Suppressor macrophage treated with lipopolysaccharide for 4 hours (primary cell): Measurements from ENCODE around the gene PGAP6.
"Not testable (repeated sequence)": the region's sequence is repeated elsewhere in the genome, so short reads cannot be mapped to it uniquely, and the experiment has no call there.

Source experiments
- DNase-seq: peaks from one replicate; pipeline ENCODE4 v3.0.0-alpha.2; 2020

PGAP6 gene

DNA sequence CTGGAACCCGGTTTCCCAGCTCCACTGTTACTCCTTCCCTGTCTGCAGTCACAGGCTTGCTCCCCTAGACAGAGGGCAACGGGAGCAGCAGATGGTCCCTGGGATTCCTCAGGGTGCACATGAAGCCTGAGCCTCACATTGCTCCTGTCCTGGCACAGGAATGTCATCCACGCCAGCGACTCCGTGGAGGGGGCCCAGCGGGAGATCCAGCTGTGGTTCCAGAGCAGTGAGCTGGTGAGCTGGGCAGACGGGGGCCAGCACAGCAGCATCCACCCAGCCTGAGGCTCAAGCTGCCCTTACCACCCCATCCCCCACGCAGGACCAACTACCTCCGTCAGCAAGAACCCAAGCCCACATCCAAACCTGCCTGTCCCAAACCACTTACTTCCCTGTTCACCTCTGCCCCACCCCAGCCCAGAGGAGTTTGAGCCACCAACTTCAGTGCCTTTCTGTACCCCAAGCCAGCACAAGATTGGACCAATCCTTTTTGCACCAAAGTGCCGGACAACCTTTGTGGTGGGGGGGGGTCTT, 18.3 kb upstream of the PGAP6 start:
- no peak for DNase-seq

DNA sequence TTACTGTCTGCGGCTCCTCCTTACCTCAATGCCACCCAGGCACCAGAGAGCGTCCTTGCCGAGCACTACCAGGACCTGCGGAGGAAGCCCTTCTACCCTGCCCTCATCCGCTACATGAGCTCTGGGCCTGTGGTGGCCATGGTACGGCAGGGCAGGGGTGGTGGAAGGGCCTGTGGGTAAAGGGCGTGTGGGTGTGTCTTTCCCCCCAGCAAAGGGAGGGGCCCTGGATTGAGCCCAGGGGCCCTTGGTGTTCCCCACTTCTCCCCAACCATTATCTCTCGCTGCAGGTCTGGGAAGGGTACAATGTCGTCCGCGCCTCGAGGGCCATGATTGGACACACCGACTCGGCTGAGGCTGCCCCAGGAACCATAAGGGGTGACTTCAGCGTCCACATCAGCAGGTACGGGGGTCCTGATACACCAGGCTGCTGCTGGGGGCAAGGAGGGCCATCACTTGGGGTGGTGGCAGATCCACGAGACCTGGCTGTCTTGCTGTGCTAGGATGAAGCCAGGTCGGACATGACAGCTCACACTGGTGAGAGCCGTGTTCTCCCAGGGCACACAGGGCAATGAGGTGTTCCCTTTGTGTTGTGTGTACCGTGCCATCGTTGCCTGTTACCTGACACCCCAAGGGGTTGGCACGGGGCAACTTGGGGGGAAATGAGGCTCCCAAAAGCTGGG, 17.7 kb upstream of the PGAP6 start:
- DNase-seq = no peak

DNA sequence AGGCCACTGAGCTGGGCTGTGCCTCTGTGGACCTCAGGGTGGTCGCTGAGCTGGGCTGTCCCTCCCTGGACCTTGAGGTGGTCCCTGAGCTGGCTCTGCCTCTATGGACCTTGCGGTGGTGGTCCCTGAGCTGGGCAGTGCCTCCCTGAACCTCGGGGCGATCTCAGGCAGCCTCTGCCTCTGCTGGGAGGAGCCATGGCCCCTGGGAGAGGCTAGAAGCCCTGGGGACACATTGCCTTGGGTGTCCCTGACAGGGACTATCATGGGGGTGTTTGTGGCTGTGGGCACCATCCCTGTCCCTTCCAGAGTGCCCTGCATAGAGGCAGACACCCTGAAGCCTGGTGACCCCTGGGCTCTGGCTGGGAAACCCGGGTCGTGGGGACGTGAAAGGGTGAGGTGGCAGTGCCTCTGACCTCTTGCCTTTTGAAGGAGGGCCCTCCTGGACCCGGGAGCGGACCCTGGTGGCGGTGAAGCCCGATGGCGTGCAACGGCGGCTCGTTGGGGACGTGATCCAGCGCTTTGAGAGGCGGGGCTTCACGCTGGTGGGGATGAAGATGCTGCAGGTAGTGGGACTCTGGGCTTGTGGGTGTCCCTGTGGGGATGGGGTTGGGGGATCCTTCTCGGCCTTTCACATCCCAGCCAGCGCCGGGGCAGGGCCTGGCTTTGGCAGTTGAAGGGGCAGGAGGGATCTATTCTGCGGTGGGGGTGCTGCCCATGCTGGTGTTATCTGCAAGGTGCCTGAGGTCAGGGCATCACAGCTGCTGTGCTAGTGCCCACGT, 17.0 kb upstream of the PGAP6 start:
- no peak for DNase-seq

DNA sequence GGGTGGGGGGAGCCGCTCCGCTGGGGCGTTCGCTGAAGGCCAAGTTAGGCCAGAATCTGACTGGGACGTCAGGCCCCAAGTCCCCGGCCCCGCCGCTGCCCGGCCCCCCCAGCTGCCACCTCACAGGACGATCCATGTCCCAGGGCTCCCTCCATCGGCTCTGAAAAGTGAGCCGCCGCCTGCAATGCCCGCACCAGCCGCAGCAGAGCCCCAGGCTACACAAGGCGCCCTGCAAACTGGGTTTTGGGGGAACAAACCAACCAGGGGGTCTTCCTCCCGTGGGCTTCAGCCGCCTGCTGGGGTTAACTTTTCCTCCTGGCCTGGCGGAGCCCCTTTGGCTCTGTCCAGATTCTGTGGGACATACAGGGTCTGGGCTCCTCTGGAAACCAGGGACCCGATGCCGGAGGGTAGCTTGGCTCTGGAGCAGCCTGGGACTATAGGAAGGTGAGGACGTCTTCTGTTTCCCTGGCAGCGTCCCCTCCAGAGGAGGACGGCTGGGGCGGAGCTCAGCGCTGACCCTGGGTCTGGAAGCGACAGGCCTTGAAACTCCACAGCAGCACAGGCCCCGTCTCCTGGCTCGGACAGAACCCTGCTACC, 16.1 kb upstream of the PGAP6 start:
- DNase-seq = peak; percentile 41

DNA sequence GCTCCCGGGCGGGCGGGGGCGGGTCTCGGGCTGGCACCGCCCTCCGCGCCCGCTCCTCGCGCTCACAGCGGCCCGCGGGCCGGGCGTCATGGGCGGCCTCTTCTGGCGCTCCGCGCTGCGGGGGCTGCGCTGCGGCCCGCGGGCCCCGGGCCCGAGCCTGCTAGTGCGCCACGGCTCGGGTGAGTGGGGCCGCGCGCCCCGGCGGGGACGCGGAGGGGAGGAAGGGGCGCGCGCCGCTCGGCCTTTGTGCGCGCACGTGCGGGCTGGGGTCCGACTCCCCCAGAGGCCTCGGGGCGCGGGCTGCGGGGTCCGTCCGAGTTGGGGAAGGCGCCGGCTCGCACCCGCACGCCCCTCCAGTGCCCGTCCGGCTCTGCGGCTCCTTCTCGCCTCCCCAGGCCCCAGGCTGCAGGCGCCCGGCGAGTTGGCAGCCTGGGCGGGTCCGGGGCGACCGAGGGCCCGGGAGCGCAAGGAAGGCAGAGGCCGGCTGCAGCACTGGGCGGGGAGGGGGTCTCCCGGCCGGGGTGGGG, 15.4 kb upstream of the PGAP6 start, which contains the start of gene NME4:
NME4 (plus strand) TSS at position 65 of the 527 bp plus-strand sequence; CDS start at position 89, 24 bp downstream.
- peak; percentile 36 for DNase-seq

DNA sequence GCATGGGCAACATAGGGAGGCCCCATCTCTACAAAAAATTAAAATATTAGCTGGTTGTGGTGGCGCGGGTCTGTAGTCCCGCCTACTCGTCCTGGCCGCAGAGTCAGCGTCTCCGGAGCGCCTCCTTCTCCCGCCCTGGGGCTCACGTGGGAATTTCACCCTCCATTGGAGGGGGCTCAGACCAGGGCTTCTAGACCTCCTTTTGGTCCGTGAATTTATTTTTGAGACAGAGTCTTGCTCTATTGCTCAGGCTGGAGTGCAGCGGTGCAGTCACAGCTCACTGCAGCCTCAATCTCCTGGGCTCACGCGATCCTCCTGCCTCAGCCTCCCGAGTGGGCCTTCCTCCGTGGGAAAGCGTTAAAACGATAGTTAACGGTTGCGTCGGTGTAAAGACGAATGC, 14.8 kb upstream of the PGAP6 start:
- DNase-seq = peak; percentile 41

DNA sequence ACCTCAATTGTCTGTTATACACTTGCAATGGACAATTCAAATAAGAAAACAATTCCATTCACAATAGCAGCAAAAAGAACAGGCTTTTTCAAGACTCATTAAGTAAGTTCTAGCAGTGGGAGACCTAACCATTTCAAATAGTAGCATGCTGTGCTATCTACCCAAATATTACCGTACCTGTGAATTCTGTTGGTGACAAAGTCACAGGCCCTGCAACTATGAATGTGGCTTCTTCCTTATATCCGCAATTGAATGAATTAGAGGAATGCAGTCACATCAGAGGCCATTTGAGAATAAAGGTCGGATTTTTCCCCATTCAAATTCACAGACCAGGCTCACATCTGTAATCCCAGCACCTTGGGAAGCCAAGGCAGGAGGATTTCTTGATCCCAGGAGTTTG, 14.4 kb upstream of the PGAP6 start:
- DNase-seq = no peak

DNA sequence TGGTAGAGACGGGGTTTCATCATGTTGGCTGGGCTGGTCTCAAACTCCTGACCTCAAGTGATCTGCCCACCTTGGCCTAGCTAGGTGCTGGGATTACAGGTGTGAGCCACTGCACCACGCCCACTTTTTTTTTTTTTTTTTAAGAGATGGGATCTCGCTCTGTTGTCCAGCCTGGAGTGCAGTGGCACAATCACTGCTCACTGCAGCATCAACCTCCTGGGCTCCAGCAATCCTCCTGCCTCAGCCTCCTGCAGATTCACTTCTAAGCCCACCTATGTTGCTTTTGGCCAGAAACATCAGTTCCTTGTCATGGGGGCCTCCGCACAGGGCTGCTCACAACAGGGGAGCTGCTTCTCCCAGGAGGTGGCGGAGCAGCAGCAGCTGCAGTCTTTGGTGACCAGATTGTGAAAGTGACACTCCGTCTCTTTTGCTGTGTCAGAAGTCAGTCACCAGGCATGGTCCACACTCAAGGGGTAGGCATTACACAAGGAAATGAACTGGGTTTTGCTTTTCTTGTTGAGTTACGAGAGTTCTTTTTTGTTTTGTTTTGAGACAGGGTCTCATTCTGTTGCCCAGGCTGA, 10.8 kb upstream of the PGAP6 start:
- DNase-seq = peak; percentile 79

DNA sequence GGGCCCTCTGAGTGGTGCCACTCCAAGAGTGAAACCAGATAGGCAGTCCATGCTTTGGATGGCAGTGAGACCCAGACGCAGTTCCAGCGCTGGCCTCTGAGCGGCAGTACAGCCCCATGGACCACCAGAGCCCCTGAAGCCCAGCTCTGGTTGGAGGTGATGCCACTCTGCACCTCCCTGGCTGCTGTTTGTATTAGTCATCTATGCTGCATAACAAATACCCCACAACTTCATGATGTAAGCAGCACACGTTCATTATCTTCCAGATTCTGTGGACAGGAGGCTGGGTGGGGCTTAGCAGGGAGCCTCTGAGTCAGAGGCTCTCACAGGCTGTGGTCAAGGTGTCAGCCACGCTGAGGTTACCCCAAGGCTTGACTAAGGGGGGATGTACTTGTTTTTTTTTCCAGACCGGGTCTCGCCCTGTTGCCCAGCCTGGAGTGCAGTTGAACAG, 10.1 kb upstream of the PGAP6 start:
- peak; percentile 67 for DNase-seq

DNA sequence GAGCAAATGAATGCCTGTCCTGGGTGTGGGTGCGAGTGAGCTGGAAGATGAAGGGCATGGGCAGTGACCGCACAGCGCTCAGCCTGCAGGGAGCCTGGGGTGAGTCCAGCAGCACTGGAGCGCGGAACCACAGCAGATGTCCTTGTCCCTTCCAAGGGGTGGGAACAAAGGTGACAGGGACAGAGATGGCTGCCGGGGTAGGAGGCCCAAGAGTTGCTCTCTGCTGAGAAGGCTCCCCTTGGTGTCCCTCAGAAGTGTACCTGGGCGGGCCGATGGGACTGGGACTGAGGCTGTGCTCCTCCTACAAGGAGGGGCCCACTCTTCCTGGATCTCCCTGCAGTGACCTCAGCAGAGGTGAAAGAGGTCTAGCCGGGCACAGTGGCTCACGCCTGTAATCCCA, 7.6 kb upstream of the PGAP6 start:
- DNase-seq = no peak

DNA sequence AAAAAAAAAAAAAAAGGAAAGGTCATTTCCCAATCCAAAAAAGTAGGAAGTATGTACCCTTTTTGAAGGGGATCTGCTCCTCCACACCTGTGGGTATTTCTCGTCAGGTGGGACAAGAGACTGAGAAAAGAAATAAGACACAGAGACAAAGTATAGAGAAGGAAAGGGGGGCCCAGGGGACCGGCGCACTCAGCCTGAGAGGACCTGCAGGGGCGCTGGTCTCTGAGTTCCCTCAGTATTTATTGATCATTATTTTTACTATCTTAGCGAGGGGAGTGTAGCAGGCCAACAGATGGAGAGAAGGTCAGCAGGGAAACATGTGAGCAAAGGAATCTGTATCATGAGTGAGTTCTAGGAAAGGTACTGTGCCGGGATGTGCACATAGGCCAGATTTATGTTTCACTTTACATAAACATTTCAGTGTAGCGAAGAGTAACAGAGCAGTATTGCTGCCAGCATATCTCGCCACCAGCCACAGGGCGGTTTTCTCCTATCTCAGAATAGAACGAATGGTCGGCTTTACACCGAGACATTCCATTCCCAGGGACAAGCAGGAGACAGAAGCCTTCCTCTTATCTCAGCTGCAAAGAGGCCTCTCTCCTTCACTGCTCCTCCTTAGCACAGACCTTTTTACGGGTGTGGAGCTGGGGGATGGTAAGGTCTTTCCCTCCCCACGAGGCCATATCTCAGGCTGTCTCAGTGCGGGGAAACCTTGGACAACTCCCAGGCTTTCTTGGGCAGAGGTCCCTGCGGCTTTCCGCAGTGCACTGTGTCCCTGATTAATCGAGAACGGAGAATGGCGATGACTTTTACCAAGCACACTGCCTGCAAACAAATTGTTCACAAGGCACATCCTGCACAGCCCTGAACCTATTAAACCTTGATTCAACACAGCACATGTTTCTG, 6.2 kb upstream of the PGAP6 start:
- not testable (repeated sequence) for DNase-seq

DNA sequence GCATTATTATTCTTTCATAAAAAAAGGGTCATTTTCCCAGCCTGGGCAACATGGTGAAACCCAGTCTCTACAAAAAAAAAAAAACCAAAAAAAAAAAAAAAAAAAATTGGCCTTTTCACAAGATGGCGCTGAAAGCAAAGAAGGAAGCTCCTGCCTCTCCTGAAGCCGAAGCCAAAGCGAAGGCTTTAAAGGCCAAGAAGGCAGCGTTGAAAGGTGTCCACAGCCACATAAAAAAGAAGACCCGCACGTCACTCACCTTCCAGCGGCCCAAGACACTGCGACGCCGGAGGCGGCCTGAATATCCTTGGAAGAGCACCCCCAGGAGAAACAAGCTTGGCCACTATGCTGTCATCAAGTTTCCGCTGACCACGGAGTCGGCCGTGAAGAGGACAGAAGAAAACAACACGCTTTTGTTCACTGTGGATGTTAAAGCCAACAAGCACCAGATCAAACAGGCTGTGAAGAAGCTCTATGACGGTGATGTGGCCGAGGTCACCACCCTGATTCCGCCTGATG, 4.9 kb upstream of the PGAP6 start:
- peak; percentile 19 for DNase-seq

DNA sequence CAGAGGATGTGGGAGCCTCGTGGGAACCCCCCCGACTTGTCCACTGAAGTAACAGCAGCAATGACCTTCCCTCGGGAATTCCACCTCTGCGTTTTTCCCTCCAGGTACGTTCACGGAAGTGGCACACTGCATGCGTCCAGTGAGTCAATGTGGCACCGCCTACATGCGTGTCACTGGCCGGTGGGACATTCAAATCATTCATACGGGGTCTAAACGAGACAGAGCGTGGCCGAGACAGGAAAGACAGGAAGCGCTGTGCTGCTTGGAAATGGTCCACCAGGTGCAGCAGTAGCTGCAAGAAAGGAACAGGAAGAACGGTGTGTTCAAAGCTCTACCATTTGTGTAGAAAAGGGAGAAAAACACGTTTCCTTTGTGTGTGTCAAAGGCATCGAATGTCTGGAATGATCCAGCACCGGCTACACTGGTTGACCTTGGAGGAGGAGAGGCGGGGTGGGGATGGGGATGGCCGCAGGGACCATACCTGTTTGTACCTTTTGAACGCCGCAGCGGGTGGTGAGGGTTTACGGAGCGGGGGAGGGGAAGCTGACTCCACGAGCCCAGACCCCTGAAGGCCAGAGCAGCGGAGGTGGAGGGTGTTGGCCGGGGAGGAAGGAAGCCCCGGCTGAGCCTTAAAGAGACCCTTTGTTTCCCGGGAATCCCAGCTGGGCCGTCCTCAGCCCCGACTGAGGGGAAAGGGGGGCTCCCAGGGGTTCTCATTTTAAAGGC, 1.7 kb upstream of the PGAP6 start:
- DNase-seq = peak; percentile 32

DNA sequence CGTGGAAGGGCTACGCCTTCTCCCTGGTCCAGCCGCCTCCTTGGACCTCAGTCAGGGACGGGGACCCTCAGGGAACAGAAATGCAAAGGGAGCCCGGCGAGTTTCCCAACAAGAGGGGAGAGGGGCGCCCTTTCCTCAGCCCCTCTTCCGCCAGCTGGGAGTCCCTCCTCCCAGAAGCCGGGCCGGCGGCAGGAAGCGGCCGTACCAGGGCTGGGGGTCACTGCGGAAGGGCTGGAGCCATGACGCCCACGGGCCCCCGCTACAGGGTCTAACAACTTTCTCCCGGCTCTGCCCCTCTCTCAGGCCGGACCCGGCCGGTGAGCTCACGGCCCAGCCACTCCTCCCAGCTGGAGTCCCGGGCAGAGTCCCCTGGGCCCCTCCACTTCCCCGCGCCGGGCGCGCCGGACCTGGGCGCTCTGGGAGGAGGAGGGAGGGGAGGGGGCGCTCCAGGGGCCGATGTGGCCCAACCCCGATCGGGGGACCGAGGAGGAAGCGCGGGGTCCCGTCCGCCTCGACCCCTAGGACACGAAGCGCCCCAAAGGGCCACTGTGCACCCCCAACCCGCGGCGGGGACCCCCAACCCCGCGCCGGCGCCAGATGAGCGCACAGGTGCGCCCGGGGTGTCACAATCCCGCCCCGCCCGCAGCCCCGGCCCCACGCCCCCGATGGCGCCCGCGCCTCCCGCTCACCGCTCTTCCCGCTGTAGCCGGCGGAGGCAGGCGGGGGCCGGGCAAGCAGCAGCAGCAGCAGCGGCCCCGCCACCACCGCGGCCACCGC, 578 bp downstream of the PGAP6 start:
- peak; percentile 27 for DNase-seq

DNA sequence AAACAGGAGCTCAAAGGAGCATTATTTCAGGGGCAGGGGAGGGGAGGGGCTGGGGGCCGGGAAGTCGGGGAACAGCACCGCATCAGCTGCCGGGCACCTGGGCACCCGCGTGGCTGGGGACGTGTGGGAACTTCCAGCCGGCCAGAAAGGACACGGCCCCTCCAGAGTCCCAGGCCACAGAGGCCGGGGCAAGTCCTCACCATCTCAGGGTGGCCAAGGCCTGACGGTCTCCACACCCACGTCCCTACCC, 1.1 kb downstream of the PGAP6 start:
- DNase-seq = peak; percentile 15

DNA sequence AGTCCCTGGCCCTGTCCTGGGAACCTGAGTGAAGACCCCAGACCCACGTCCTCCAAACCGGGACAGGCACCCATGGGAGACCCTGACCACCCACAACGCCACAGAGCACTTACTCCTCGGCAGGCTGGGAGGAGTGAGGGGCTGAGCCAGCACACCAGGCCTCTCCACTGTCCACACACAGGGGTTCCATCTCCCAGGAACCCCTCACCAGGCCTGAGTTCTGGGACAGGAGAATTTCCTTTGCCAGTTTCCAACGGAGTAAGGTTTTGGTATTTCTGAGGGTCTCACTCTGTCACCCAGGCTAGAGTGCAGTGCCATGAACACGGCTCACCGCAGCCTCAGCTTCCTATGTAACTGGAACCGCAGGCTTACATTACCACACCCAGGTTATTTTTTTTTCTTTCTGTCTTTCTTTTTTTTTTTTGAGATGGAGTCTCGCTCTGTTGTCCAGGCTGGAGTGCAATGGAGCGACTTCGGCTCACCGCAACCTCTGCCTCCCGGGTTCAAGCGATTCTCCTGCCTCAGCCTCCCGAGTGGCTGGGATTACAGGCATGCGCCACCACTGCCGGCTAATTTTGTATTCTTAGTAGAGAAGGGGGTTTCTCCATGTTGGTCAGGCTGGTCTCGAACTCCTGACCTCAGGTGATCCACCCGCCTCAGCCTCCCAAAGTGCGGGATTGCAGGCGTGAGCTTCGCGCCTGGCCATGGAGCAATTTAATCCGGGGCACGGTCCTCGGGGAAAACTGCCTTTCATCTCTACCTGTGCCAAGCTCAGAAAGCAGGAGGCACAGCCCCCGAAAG, 1.6 kb downstream of the PGAP6 start:
- DNase-seq = no peak

DNA sequence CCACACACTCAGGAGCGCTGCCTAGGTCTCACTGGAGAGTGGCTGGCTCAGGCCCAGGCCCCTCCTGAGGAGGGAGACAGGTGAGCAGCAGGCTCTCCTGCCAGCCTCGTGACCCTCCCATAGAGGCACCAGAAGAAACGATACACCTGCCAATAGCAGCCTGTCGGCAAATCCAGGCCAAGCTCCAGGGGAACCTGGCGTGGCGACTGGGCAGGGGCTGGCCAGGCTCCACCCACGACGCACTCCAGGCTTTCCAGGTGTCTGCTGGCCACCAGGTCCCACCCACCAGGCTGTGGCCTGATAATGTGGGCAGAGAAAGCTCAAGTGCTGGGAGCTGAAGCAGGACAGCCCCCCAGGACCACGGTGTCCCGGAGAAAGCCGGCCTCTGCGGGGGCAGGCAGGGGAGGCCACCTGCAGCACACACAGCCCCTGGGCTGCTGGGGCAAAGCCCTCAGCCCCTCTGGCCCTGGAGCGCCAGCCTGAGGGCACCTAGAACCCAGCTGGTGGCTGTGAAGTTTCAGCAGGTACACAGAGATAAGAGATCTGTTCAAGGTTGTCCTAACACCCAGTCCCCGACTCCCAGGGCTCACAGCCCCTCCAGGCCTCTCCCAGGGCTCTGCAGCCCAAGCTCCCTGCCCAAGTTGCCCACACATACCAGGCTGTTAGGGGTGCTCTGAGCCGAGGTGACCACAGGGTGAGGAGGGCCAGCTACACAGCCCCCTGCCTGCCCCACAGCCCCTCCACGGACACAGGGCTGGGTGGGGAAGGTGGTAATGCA, 2.4 kb downstream of the PGAP6 start:
- DNase-seq = no peak

DNA sequence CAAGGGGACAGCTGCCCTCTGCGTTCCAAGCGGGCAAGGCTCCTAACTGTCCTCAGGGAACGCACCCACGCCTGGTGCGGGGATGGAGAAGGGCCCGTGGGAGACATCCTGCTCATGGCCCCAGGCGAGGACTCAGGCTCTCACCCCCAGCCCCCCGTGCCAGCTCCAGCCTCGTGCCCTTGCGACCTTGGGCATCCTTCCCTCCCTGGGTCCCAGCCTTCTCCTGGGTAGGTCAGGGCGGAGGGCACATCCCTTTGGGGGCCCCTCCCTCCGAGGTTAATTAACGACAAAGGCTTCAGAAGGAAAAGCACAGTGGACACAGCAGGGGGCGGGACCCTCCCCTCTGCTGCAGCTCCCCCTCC, 3.0 kb downstream of the PGAP6 start:
- DNase-seq = no peak
